HEK293T (cell line): Measurements from ENCODE around the gene ENDOU.

ENCODE experiments used
- ARNT ChIP-seq: fragments of 450-650 bp; IDR thresholded peaks from 2 replicates; pipeline ENCODE4 v1.6.1; 2017; ENCODE audit warnings: mild to moderate bottlenecking
- BHLHE40 ChIP-seq: fragments of 450-650 bp; IDR thresholded peaks from 2 replicates; pipeline ENCODE4 v1.6.1; 2016; ENCODE audit warnings: mild to moderate bottlenecking, moderate library complexity, borderline replicate concordance
- ELF4 ChIP-seq: fragments of 450-650 bp; IDR thresholded peaks from 2 replicates; pipeline ENCODE4 v1.6.1; 2017; ENCODE audit warnings: antibody characterized with exemption
- FOXA1 ChIP-seq: fragments of 450-650 bp; IDR thresholded peaks from 2 replicates; pipeline ENCODE4 v1.6.1; 2016; ENCODE audit warnings: mild to moderate bottlenecking
- FOXK2 ChIP-seq: fragments of 450-650 bp; IDR thresholded peaks from 2 replicates; pipeline ENCODE4 v1.6.1; 2016; ENCODE audit warnings: mild to moderate bottlenecking
- FOXM1 ChIP-seq: fragments of 450-650 bp; IDR thresholded peaks from 2 replicates; pipeline ENCODE4 v1.6.1; 2017; ENCODE audit warnings: mild to moderate bottlenecking, borderline replicate concordance
- HDGF ChIP-seq: fragments of 450-650 bp; IDR thresholded peaks from 2 replicates; pipeline ENCODE4 v1.6.1; 2017; ENCODE audit warnings: antibody characterized with exemption, borderline replicate concordance
- L3MBTL2 ChIP-seq: fragments of 450-650 bp; conservative IDR thresholded peaks from 2 replicates; pipeline ENCODE4 v1.6.1; 2016; ENCODE audit warnings: mild to moderate bottlenecking
- NFRKB ChIP-seq: fragments of 450-650 bp; IDR thresholded peaks from 2 replicates; pipeline ENCODE4 v1.6.1; 2016; ENCODE audit warnings: mild to moderate bottlenecking, moderate library complexity
- PKNOX1 ChIP-seq: fragments of 450-650 bp; IDR thresholded peaks from 2 replicates; pipeline ENCODE4 v1.6.1; 2016
- SP1 ChIP-seq: fragments of 450-650 bp; IDR thresholded peaks from 2 replicates; pipeline ENCODE4 v1.6.1; 2017
- SUZ12 ChIP-seq: fragments of 450-650 bp; IDR thresholded peaks from 2 replicates; pipeline ENCODE4 v1.6.1; 2016; ENCODE audit warnings: mild to moderate bottlenecking
- TARDBP ChIP-seq: fragments of 450-650 bp; IDR thresholded peaks from 2 replicates; pipeline ENCODE4 v1.6.1; 2016
- ZNF384 ChIP-seq: fragments of 450-650 bp; IDR thresholded peaks from 2 replicates; pipeline ENCODE4 v1.6.1; 2016

GRCh38 chr12:47762850-47763465, 37.7 kb upstream of the ENDOU start:
- TF ChIP-seq HDGF (no peak), SUZ12 (no peak), FOXK2 (no peak), SP1 (no peak), PKNOX1 (no peak), FOXM1 (no peak), NFRKB (no peak), TARDBP (no peak), ZNF384 (no peak), BHLHE40 (no peak), L3MBTL2 (no peak), FOXA1 (no peak), ARNT (no peak), ELF4 (no peak)
